Ovary (tissue), 3 donors: ENCODE measurements around the gene RNGTT.

Source experiments
- POLR2A ChIP-seq: fragments of 450-650 bp; IDR thresholded peaks from one replicate; pipeline ENCODE4 v1.6.1; 2017; ENCODE audit warnings: antibody characterized with exemption, mild to moderate bottlenecking, moderate library complexity
- TF ChIP-seq, protein P1 (sequence below), 3 donors: fragments of 450-650 bp in 2 of 3; fragments of 200-600 bp in 1 of 3; IDR thresholded peaks; one replicate each; pipeline versions ENCODE4 v1.5.1 to v1.8.0; 2016 to 2022; ENCODE audit warnings: antibody characterized with exemption in 3 of 3, mild to moderate bottlenecking in 1 of 3
- donor health status: DM: no; HTN: no; CAD: no.

DNA sequence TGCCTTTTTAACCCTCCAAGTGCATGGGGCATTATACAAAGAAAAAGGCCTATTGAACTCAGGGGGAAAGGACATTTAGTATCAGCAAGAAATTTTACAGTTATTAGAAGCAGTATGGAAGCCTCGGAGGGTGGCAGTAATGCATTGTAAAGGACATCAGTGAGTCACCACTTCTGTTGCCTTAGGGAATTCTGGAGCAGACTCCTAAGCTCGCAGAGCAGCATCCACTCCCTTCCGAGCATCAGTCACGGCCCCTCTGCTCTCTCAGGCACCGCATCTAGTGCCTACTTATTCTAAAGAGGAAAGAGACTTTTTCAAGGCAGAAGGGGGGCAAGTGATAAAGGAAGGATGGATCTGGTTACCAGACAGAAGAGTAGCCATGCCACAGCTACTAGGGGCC is 296.5 kb downstream of the RNGTT start:
- TF ChIP-seq POLR2A, result no peak
- TF ChIP-seq, protein P1, sequence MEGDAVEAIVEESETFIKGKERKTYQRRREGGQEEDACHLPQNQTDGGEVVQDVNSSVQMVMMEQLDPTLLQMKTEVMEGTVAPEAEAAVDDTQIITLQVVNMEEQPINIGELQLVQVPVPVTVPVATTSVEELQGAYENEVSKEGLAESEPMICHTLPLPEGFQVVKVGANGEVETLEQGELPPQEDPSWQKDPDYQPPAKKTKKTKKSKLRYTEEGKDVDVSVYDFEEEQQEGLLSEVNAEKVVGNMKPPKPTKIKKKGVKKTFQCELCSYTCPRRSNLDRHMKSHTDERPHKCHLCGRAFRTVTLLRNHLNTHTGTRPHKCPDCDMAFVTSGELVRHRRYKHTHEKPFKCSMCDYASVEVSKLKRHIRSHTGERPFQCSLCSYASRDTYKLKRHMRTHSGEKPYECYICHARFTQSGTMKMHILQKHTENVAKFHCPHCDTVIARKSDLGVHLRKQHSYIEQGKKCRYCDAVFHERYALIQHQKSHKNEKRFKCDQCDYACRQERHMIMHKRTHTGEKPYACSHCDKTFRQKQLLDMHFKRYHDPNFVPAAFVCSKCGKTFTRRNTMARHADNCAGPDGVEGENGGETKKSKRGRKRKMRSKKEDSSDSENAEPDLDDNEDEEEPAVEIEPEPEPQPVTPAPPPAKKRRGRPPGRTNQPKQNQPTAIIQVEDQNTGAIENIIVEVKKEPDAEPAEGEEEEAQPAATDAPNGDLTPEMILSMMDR (IDR thresholded peaks at IDR 0.05), result no peak
